Choroid plexus epithelial cell (primary cell): Measurements from ENCODE around the gene ADAM29.

ENCODE experiments used
- DNase-seq: peaks from one replicate; pipeline ENCODE4 v3.0.0-alpha.2; 2010; ENCODE audit warnings: low read depth
- H3K4me3 ChIP-seq: 2 replicates; pipeline ENCODE4 v1.5.1; 2011; ENCODE audit warnings: low read depth, mild to moderate bottlenecking, control low read depth, low read length, moderate library complexity
- TF ChIP-seq, protein P1 (sequence below): conservative IDR thresholded peaks from 2 replicates; pipeline ENCODE4 v1.5.1; 2011; ENCODE audit warnings: low read depth, mild to moderate bottlenecking, control low read depth, inconsistent platforms, low read length, moderate library complexity

The ADAM29 gene

DNA sequence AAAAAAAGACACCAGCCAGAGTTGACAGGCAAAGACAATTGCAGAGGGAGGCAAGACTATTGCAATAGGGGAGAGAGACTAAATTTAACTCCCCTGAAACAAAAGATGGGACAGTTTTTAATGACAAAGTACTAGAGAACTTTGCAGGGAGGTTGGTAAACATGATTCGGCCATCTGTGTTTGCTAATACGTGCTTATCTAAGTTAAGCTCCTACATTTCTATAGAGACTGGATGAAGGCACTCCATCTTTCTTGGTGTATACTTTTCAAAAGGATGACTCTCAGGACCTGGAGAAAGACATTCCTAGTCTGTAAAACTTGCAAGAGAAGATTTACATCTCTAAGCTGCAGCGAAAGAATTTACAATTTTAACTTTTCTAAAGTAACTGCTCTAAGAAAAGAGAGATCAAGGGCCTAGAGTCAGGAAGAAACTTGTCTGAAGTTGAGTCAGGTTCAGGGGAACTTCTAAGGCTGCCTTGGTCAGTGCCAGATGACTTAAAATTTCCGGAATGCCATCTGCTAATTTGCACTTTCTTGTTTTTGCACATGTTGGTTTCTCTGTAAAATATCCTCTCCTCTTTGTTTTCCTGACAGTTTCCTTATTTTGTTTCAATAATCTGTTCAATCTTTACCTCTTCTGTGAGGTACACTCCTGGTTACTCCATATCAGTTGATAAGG, 10.6 kb downstream of the ADAM29 start:
- DNase-seq = no peak
- TF ChIP-seq, protein P1, sequence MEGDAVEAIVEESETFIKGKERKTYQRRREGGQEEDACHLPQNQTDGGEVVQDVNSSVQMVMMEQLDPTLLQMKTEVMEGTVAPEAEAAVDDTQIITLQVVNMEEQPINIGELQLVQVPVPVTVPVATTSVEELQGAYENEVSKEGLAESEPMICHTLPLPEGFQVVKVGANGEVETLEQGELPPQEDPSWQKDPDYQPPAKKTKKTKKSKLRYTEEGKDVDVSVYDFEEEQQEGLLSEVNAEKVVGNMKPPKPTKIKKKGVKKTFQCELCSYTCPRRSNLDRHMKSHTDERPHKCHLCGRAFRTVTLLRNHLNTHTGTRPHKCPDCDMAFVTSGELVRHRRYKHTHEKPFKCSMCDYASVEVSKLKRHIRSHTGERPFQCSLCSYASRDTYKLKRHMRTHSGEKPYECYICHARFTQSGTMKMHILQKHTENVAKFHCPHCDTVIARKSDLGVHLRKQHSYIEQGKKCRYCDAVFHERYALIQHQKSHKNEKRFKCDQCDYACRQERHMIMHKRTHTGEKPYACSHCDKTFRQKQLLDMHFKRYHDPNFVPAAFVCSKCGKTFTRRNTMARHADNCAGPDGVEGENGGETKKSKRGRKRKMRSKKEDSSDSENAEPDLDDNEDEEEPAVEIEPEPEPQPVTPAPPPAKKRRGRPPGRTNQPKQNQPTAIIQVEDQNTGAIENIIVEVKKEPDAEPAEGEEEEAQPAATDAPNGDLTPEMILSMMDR = no peak
- no peak overlapping the region for H3K4me3 ChIP-seq

DNA sequence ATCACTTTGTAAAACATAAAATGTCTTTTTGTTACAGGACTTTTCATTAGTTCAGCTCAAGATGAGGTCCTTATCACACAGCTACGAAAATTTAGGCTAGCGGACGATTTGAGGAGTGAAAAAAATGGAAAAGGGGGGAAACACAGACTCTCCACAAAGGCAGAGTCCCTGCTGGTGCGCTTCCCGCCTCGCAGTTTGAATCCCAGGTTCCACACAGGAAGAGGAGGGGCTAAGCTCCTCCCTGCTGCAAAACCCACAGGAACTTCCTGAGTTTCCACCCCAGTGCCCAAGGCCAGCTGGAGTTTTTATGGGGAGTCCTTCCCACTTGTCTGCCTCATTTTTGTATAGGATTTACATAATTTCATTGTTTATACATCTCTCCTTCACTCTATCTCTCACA, 11.2 kb downstream of the ADAM29 start:
- no peak overlapping the region for H3K4me3 ChIP-seq
- no peak for DNase-seq
- TF ChIP-seq, protein P1 = no peak

DNA sequence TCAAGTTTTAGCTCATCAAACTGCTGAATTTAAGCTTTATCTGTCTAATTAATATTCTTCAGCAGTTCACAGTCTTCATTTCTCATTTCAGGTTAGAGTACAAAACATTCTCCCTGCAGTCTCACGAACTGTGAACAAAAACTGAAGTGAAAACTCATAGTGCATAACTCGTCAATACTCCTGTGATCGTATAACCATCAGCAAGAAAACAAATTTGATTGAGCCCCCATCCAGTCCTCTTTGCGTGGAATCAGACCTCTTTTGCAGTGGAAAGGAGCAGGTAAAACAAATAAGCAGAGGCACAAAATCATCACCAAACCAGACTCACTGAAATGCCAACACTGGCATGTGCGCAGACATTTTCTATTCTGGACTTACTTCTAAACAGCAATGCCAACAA, 12.7 kb downstream of the ADAM29 start:
- no peak for DNase-seq
- TF ChIP-seq, protein P1 = no peak
- no peak overlapping the region for H3K4me3 ChIP-seq

DNA sequence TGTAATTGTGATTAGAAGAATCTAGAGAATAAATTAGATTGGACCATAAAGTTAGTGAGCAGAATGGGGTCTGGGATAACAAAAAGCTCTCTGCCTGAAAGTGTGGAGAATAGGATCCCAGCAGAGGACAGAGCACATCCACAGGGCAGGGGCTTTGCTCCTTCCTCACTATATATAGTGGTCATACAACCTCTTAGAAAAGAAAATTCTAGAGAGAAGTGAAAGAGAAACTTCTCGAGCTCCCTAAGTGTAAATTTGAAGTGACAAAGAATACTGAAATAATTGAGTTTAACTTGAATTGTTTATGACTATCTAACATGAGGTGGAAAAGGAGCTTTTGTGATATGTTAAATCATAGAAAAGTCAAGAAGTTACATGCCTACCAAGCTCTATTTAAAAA, 14.9 kb downstream of the ADAM29 start:
- no peak for DNase-seq
- H3K4me3 ChIP-seq = no peak overlapping the region
- TF ChIP-seq, protein P1 = no peak

DNA sequence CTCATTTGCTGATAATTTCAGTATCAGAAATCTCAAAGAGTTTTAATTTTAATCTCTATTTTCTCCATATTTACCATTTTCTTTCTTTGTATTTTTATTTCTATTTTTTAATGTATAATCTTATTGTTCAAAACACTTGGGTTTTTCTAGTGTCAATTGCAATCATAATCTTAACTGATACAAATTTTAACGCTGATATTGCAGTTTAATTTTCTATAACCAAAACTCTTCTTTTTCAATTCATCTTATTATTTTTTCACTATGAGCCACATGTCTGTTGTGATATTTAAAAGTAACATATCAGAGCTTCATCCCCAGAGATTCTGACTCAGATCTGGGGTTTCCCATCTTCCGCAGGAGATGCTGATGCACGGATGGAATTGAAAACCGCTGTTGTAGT, 16.2 kb downstream of the ADAM29 start:
- DNase-seq = no peak

DNA sequence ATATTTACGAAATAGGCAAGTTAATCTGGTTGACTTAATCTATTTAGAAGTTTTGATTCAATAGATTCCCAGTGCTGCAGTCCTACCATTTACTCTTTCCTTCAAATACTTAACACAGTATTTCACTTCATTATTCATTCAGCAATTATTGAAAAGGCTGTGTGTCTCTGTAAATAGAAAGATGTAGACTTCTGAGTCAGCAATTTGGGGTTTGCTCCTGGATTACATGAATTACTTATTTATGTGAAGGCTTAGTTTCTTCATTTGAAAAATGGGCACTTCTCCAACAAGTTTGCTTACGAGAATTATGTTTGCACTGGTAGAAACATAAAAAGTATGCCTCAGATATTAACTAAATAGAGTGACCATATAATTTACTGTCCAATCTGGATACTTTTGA, 17.4 kb downstream of the ADAM29 start:
- TF ChIP-seq, protein P1 = no peak
- H3K4me3 ChIP-seq = no peak overlapping the region
- no peak for DNase-seq

More for the DNA sequence above, 16.2 kb downstream of the ADAM29 start:
- TF ChIP-seq, protein P1 = no peak
- no peak overlapping the region for H3K4me3 ChIP-seq

DNA sequence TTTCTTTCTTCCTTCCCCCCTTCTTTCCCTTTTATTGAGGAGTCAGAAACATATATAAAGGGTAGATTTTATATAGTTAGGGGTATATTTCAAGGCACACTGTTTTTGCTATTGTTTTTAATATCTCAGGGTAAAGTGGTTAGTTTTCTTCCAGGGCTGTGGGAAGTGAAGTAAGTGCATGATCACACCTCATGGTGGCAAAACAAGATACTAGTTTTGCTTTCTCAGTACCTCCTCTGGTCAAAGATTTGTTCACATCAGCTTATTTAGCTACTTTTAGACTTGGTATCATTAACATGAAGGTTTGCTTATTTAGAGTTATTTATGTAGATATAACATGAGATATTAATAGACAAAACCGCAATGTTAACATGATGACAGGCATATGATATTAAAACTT, 21.8 kb downstream of the ADAM29 start:
- DNase-seq = no peak
- TF ChIP-seq, protein P1 = no peak
- H3K4me3 ChIP-seq = no peak overlapping the region
